ENCODE data around the gene TRABD2B.

The TRABD2B gene

DNA sequence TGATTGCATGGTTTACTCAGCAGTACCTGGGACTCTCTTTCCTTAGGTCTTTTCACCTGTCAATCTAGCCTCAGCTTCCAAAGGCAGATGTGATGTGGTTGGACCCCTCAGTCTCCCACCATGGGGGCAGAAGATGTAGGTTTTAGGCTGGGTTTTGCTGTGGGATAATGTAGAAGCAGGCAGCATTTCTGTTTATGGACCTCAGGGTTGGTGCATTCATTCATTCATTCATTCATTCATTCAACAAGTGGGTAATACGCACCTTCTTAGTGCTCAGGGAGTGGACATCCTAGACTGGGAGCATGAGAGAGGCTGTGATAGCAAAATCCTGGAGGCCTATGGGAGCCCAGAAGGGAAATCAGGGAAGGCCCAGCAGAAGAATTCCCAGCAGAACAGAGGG lies 209.6 kb downstream of the TRABD2B start:
- TF ChIP-seq ZNF274 (IDR thresholded peaks at IDR 0.05; ENCODE audit: low read depth, low read length): no peak
- no peak overlapping the region for H3K4me3 ChIP-seq (ENCODE audit: low read length)

DNA sequence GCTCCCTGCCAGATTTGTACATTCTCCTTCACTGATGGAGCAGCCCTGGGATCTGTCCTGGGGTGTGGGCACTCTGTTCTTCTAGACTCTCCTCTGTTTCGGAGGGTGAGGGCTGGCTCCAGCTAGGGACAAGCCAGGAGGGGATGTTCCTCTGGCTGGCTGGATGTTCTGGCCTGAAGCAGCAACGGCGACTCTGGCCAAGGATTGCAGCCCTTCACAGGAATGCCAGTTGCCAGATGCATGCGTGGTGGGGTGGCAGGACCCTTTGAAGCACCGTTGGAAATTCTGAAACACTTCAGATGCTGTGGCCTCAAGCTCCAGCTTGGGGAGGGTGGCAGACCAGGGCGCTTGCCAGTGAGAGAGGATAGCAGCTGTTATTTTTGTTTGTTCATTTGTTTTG lies 210.9 kb downstream of the TRABD2B start:
- no peak for TF ChIP-seq ZNF274 (IDR thresholded peaks at IDR 0.05; ENCODE audit: low read depth, low read length)

DNA sequence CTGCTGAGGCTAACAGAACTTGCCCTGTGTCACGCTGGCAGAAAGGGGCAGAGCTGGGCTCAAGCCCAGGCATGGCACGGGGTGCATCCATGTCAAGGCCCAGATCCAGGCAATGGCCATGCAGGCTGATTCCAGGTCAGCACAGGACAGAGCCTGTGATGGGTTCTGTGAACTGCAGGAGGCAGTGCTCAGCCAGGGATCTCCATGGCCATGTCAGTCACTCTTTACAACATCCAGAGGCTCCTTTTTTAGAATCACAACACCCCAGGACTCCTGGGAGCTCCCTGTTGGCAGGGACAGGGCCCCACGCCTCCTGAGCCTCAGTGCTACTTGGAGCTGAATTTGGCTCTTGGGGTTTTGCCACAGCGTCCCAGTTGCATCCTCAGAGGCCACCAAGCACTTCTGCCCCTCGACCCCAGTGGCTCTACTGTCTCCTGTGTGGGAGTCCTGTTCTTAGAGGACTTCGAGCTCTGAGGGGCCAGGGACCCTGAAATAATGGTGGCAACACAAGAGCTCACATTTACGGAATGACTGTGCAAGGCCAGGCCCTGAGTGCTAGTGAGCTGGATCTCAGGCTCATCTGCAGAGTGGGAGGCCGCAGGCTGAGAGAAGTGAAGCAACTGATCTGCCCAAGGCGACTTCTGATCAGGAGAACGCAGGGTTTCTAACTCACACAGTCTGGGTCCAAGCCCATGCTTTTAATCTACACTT lies 211.5 kb downstream of the TRABD2B start:
- H3K4me3 ChIP-seq (ENCODE audit: low read length): no peak overlapping the region
- TF ChIP-seq ZNF274 (IDR thresholded peaks at IDR 0.05; ENCODE audit: low read depth, low read length): no peak

More for the DNA sequence above, 210.9 kb downstream of the TRABD2B start:
- no peak overlapping the region for H3K4me3 ChIP-seq (ENCODE audit: low read length)

DNA sequence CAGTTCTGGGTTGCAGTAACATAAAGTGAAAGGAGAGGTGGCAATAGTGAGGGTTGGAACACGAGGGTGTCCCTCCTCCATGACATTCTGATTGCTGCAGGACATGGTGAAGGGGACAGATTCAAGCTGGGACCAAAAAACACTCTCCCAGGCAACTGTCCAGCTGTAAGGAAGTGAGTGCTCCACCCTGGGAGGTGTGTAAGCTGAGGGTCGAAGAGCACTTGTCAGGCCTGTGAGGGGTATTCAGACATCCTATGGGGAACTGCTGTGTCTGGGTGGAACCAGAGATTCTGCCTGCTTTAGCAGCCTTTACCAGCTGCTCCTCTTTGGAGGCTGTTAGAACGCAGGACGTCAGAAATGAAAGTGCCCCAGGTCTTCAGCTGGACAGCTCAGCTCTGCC lies 212.1 kb downstream of the TRABD2B start:
- no peak overlapping the region for H3K4me3 ChIP-seq (ENCODE audit: low read length)
- TF ChIP-seq ZNF274 (IDR thresholded peaks at IDR 0.05; ENCODE audit: low read depth, low read length): no peak

DNA sequence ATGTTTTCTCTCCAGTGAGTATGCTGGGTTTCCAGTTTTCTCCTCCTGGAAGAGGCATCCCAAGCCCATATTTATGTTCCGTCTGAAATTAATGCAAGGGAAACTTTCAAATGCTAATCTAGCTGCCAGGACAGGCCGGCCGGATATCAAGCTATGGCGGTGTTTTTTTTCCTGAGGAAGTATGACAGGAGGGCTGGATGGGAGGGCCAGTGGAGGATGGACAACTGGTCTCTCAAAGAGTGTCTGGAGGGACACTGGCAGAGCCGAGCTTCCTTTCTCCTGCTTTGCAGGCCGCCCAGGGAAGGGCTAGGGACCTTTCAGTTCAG lies 212.7 kb downstream of the TRABD2B start:
- no peak overlapping the region for H3K4me3 ChIP-seq (ENCODE audit: low read length)
- TF ChIP-seq ZNF274 (IDR thresholded peaks at IDR 0.05; ENCODE audit: low read depth, low read length): no peak

DNA sequence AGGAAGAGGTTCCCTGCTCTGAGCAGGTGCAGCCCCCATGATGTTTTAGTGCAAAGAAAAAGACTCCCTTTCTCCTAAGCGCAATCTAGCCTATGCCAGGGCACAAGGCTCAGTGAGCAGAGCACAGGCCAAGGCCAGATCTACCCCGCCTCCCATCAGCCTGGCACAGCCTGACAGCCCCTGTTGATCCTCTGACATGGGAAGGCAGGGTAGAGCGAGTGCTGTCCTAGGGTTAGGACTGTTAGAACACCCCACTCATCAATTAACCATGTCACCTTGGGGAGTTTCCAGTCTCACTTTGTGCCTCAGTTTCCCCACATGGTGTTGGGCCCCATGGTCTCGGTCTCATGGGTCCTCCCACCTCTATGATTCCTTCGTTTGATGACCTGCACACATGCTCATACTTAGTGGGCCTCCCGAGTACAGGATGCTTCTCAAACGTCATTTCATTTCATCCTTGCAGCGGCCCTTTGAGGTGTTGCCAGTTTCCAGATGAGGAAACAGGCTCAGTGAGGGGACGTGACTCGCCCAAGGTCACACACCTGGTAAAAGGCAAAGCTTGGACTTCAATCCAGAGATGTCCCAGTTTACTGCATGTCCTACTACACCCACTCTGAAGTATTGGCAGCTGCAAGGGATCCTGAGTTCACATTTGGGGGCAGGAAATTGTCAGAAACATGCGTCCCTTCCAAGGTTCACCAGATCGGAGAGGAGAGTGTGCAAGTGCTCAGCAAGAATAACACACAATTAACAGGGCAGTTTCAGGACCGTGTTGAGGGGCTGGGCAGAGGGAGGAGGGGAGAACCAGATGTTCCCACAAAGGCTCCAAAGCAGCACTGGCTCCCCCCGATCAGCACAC lies 213.3 kb downstream of the TRABD2B start:
- H3K4me3 ChIP-seq (ENCODE audit: low read length): no peak overlapping the region
- no peak for TF ChIP-seq ZNF274 (IDR thresholded peaks at IDR 0.05; ENCODE audit: low read depth, low read length)

DNA sequence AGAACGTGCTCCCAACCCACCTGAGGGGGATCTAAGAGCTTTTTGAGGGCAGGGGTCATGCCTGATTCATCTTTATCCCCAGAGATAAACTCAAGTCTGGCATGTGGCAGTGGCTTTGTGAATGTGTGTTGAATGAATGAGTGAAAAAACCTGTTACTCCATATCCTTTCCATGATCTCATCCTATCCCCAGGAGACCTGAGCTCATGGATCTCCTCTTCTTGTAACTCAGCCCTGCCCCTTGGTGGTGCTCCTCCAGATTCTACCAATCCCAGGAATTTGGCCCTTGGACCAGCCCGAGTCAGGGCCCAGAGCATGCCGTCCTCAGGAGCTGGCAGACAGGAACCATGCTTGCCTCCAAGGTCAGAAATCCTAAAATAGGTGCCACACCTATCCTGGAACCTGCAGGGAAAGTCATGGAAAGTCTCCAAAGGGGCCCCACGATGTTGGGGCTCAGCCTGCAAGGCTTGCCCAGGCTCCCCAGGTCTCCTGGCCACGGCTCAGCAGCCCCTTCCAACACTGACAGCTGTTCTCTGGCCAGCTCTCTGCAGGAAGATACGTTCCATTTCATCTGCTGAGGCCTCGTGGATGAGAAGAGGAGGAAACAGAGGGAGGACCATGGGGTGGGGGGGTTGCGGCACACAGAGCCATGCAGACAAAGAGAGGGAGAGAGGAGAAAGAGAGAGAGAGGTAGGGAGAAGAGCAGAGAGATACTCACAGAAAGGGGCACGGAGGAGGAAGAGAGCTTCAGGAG lies 214.6 kb downstream of the TRABD2B start:
- no peak for TF ChIP-seq ZNF274 (IDR thresholded peaks at IDR 0.05; ENCODE audit: low read depth, low read length)

DNA sequence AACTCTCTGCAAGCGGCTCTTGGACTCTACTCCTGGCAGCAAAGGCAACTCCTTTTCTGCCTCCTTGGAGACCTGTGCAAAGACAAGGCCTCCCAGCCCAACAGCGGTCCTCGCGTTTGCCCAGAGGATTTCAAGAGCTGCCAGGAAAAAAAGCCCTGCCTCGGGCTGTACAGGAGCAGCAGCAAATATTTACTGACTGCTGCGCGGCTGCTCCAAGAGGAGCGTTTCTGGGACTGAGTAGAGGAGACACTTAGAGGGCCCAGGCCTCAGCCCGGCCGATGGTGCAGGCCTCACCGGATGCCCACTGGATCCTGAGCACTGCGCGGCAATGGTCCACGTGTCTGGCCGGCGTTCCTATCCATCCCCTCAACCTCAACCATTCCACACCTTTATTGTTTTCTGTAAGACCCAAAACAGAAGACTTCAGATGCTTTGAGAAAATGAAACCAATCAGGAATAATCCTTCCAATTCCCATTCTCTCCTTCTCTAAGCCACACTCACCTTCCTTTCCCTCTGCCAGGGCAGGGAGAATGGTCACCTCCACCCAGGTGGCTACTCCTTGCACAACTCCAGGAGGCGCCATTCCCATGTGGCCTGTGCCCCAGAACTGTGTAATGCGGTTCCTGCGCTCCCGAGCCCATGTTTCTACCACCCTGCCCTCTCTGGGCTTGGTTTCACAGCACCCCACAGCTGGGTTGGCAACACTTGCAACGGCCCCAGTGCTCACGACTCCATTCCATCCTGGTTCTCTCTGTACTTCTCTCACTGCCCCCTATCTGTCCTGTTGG lies 215.8 kb downstream of the TRABD2B start:
- H3K4me3 ChIP-seq (ENCODE audit: low read length): no peak overlapping the region
- TF ChIP-seq ZNF274 (IDR thresholded peaks at IDR 0.05; ENCODE audit: low read depth, low read length): no peak

More for the DNA sequence above, 214.6 kb downstream of the TRABD2B start:
- no peak overlapping the region for H3K4me3 ChIP-seq (ENCODE audit: low read length)

DNA sequence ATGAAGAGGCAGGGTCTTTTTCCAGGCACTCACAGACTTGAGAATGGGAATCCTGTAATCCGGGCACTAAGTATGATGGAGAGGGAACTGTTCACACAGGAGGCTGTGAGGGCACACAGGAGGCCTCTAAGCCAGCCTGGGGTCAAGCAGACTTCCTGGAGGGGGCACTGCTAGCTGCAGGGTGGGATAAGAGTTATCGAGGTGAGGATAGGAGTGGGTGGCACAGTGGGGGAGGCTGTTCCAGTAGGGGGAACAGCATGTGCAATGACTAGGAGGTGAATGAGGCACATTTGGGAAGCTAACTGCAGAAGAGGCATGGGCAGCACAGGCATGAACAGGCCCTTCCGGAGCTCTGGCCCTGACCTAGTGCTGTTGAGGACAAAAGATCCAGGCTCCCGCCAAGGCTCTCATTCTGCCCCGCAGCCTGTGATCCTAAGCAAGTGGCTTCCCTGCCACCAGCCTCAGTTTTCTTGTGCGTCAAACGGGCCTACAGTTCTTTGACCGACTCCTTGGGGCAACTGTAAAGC lies 216.7 kb downstream of the TRABD2B start:
- TF ChIP-seq ZNF274 (IDR thresholded peaks at IDR 0.05; ENCODE audit: low read depth, low read length): no peak
- H3K4me3 ChIP-seq (ENCODE audit: low read length): no peak overlapping the region

DNA sequence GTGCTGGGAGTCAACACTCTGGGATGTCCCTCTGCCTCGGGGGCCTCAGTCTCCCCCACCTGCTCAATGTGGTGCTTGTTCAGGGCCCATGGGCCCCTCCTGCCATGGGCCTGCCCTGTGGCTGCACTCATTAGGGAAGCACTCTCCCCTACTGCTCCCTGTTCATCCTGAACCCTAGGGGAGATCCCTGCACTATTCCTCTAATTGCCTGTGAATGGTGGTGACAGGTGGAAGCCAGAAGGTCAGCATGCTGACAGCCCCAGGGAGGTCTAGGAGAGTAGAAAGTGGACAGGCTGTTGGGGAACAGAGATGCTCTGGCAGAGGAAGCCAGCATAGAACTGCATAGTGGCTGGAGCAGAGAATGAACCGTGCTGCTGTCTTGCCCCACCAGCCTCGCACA lies 217.6 kb downstream of the TRABD2B start:
- TF ChIP-seq ZNF274 (IDR thresholded peaks at IDR 0.05; ENCODE audit: low read depth, low read length): no peak

DNA sequence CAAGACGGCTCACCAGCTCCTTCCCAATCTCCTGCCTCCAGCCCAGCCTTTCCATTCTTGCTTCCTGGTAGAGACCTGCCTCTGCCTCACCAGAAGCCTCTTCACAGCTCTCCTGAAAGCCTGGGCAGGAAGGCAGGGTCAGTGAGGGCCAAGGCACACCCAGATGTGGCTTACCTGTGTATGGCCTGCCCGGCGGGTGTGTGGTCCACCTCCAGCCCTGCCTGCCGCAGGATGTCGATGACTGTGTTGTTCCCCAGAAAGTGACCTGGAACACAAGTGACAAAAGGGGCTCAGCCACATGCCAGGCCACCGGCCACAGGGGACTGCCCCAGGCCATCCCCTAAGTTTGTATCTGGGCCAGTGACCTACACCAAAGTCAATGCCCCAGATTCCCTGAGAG lies 218.9 kb downstream of the TRABD2B start:
- no peak for TF ChIP-seq ZNF274 (IDR thresholded peaks at IDR 0.05; ENCODE audit: low read depth, low read length)
- no peak overlapping the region for H3K4me3 ChIP-seq (ENCODE audit: low read length)

More for the DNA sequence above, 217.6 kb downstream of the TRABD2B start:
- no peak overlapping the region for H3K4me3 ChIP-seq (ENCODE audit: low read length)

DNA sequence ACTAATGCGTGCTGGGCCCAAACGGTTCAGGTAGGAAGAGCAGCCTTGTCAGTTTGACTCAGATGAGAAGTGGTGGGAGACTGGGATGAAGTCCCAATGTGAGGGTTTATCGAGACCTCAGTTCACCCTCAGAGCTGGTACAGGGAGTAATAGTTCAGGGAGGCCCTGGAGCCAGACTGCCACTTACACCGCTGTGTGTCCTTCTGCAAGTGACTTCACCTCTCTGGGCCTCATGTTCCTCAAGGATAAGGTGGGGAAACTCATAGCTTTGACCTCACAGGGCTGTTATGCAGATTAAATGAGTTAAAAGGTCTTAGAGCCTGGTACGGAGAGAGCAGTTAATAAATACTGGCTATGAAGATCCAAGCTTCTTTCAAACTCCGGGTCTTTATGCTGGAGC lies 219.9 kb downstream of the TRABD2B start:
- no peak overlapping the region for H3K4me3 ChIP-seq (ENCODE audit: low read length)
- TF ChIP-seq ZNF274 (IDR thresholded peaks at IDR 0.05; ENCODE audit: low read depth, low read length): no peak

DNA sequence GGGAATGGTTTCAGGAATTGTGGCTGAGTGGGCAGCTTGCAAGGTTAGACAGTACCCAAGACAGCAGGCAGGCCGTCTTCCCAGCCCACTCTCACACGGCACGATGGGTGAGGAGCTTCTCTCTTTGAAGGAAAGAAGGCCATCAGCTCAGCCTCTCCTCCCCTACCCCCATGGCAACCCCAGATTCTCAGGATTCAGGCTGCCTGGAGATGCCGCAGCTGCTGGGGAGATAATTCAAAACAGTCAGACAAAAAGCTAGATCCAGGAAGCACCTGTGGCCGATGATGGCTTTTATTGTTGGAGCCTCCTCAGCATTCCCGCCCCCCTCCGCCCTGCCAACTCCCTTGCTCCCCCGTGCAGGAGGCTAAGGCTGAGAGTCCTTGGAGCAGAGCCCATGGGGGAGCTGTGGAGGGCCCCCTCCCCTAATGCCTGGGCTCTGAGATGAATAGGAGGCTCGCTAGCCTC lies 220.5 kb downstream of the TRABD2B start:
- TF ChIP-seq ZNF274 (IDR thresholded peaks at IDR 0.05; ENCODE audit: low read depth, low read length): no peak
- no peak overlapping the region for H3K4me3 ChIP-seq (ENCODE audit: low read length)
